NCI-H446 treated with DMSO at 0.1 percent for 48 hours (cell line): Measurements from ENCODE around the gene OVOL2.

Experiments used
- DNase-seq: peaks from one replicate; lab custom pipeline; 2025; lab: John Stamatoyannopoulos, UW

OVOL2 gene

GRCh38 chr20:17985388-17986018 lies 72.2 kb downstream of the OVOL2 start:
- no peak for DNase-seq

GRCh38 chr20:17976305-17976704 lies 81.4 kb downstream of the OVOL2 start:
- DNase-seq, result no peak
